K562 (cell line): Measurements from ENCODE around the gene DAD1. TPM values are rescaled to one million over a fixed set of nuclear protein-coding genes. Genes with fewer than 3 reads are reported as not detected.

Experiments
- ARHGAP35 ChIP-seq: fragments of 450-650 bp; IDR thresholded peaks from 2 replicates; pipeline ENCODE4 v1.6.1; 2018; ENCODE audit not compliant: partially characterized antibody
- ARID1B ChIP-seq: fragments of 450-650 bp; IDR thresholded peaks from 2 replicates; pipeline ENCODE4 v1.6.1; 2016; ENCODE audit warnings: antibody characterized with exemption, mild to moderate bottlenecking, inconsistent platforms
- CBX5 ChIP-seq: IDR thresholded peaks from 2 replicates; pipeline ENCODE4 v1.6.1; 2014; ENCODE audit warnings: low read depth, borderline replicate concordance
- CREB3L1 ChIP-seq: fragments of 450-650 bp; IDR thresholded peaks from 2 replicates; pipeline ENCODE4 v1.6.1; 2014; ENCODE audit warnings: low read depth, mild to moderate bottlenecking, moderate library complexity, borderline replicate concordance
- CTCFL ChIP-seq: IDR thresholded peaks from 2 replicates; pipeline ENCODE4 v1.6.1; 2011; ENCODE audit warnings: borderline replicate concordance, low read depth, mild to moderate bottlenecking, moderate library complexity, low read length; ENCODE audit not compliant: insufficient read depth, poor library complexity, severe bottlenecking
- FUS ChIP-seq: fragments of 200-400 bp; formaldehyde crosslinking; optimal IDR thresholded peaks from 2 replicates; pipeline ENCODE3; 2017; ENCODE audit warnings: low read depth, low read length
- HMG20B ChIP-seq: fragments of 250-450 bp; sonication (Bioruptor Pico); IDR thresholded peaks from 2 replicates; pipeline ENCODE4 v1.5.0; 2021; ENCODE audit warnings: mild to moderate bottlenecking
- HSF4 ChIP-seq: fragments of 250-450 bp; sonication (Bioruptor Pico); IDR thresholded peaks from 2 replicates; pipeline ENCODE4 v2.1.2; 2022; ENCODE audit warnings: mild to moderate bottlenecking, moderate library complexity, borderline replicate concordance
- KHSRP ChIP-seq: fragments of 450-650 bp; IDR thresholded peaks from 2 replicates; pipeline ENCODE4 v1.6.1; 2017
- MNT ChIP-seq, 2 experiments: fragments of 450-650 bp; conservative IDR thresholded peaks; 2 replicates each; pipeline ENCODE4 v1.6.1; 2017; ENCODE audit warnings: mild to moderate bottlenecking in 2 of 2, moderate library complexity in 2 of 2
- NFXL1 ChIP-seq: fragments of 450-650 bp; formaldehyde crosslinking; IDR thresholded peaks from 2 replicates; pipeline ENCODE4 v1.4.0; 2021; ENCODE audit warnings: mild to moderate bottlenecking
- NR2C1 ChIP-seq, 2 experiments: fragments of 450-650 bp; IDR thresholded peaks; 2 replicates each; pipeline ENCODE4 v1.6.1; 2017; ENCODE audit warnings: mild to moderate bottlenecking in 2 of 2, antibody characterized with exemption in 1 of 2, inconsistent platforms in 1 of 2, missing compliant biosample characterization in 1 of 2, missing genetic modification characterization in 1 of 2
- PATZ1 ChIP-seq: fragments of 250-450 bp; sonication (Bioruptor Pico); IDR thresholded peaks from 2 replicates; pipeline ENCODE4 v1.5.0; 2020; ENCODE audit warnings: mild to moderate bottlenecking, borderline replicate concordance
- PHB2 ChIP-seq: fragments of 450-650 bp; IDR thresholded peaks from 2 replicates; pipeline ENCODE4 v1.6.1; 2017; ENCODE audit warnings: low read depth
- STAT5B ChIP-seq: fragments of 250-450 bp; sonication (Bioruptor Pico); IDR thresholded peaks from 2 replicates; pipeline ENCODE4 v1.8.0; 2021; ENCODE audit warnings: mild to moderate bottlenecking, inconsistent platforms
- XRCC5 ChIP-seq: fragments of 200-400 bp; formaldehyde crosslinking; IDR thresholded peaks from 2 replicates; pipeline ENCODE4 v1.6.1; 2017; ENCODE audit warnings: low read depth, mild to moderate bottlenecking, low read length
- ZBTB2 ChIP-seq: fragments of 450-650 bp; IDR thresholded peaks from 2 replicates; pipeline ENCODE4 v1.6.1; 2016; ENCODE audit warnings: antibody characterized with exemption
- ZFP1 ChIP-seq: fragments of 450-650 bp; formaldehyde crosslinking; IDR thresholded peaks from 2 replicates; pipeline ENCODE4 v1.4.0; 2020; ENCODE audit warnings: mild to moderate bottlenecking, mixed read lengths
- ZNF140 ChIP-seq: fragments of 250-450 bp; sonication (Bioruptor Pico); IDR thresholded peaks from 2 replicates; pipeline ENCODE4 v1.8.0; 2021; ENCODE audit warnings: moderate library complexity, mild to moderate bottlenecking, inconsistent platforms
- ZNF75A ChIP-seq: fragments of 450-650 bp; formaldehyde crosslinking; IDR thresholded peaks from 2 replicates; pipeline ENCODE4 v1.4.0; 2020; ENCODE audit warnings: mild to moderate bottlenecking
- polyA plus RNA-seq, 8 experiments: library from polyadenylated mRNA; depleted of rRNA in 4 of 8; stranded (reverse) in 5 of 8; unstranded in 3 of 8; fragments of >200 nt; fragmentation: Nextera tagmentation in 2 of 8; fragmentation: Illumina TruSeq in 1 of 8; extraction: Ambion mirVana in 2 of 8; extraction: Trizol in 1 of 8; gene quantifications; 2 replicates each; pipeline versions ENCODE4 v1.2.1 to v1.2.3, GENCODE V29; 2011 to 2014; ENCODE audit warnings: inconsistent platforms in 1 of 8, missing spikeins in 1 of 8
- total RNA-seq, 7 experiments: library from RNA; depleted of rRNA in 6 of 7; stranded (reverse); fragments of >200 nt in 6 of 7; fragmentation: Illumina TruSeq in 2 of 7; extraction: Trizol in 2 of 7; gene quantifications; 2 replicates each; pipeline versions ENCODE4 v1.2.1 to v1.2.3, GENCODE V29; 2011 to 2021; ENCODE audit warnings: low replicate concordance in 1 of 7

The DAD1 gene
- total and polyA plus RNA-seq, 9 of the 15 experiments (the other 6 are each of a cell fraction or from before 2014, with no cell fraction given), result 104 to 617 (median 222) TPM

- TF ChIP-seq ZNF140 (CRISPR knock-in tag) (no peak), STAT5B (CRISPR knock-in tag) (no peak), ZFP1 (no peak), PATZ1 (CRISPR knock-in tag) (no peak), MNT (conservative IDR thresholded peaks at IDR 0.05) (0 out of 4 replicates have a peak, but pooled peaks of 1 of the 2 experiments have one; percentile 16), CREB3L1 (no peak), ARHGAP35 (no peak), ZBTB2 (no peak), CBX5 (no peak), ZNF75A (CRISPR knock-in tag) (no peak), FUS (no peak), NR2C1 (IDR thresholded peaks at IDR 0.05) (no peak), NR2C1 (tag; IDR thresholded peaks at IDR 0.05) (no peak), ARID1B (no peak), XRCC5 (0 out of 2 replicates have a peak, but pooled peaks have one; percentile 61), HMG20B (CRISPR knock-in tag) (no peak), CTCFL (peak; percentile 62), KHSRP (no peak), PHB2 (no peak), NFXL1 (CRISPR knock-in tag) (no peak), HSF4 (no peak)
Observed at GRCh38 chr14:22556990-22557623, 31.9 kb downstream of the DAD1 start (continued).
